H1 (cell line): ENCODE measurements around the gene TBCD. TPM values are rescaled to one million over a fixed set of nuclear protein-coding genes. Genes with fewer than 3 reads are reported as not detected.
"Not testable (repeated sequence)": the region's sequence is repeated elsewhere in the genome, so short reads cannot be mapped to it uniquely, and the experiment has no call there.

ENCODE experiments used
- CTCF ChIA-PET: fragments of 300-600 bp; sonication (Branson Sonifier 250); formaldehyde crosslinking; loops from one replicate; lab custom pipeline; 2021; ENCODE audit not compliant: partially characterized antibody; lab: Charles Lee
- POLR2A ChIA-PET: fragments of 300-600 bp; sonication (Branson Sonifier 250); formaldehyde crosslinking; loops from one replicate; lab custom pipeline; 2021; ENCODE audit warnings: inconsistent platforms; ENCODE audit not compliant: partially characterized antibody; lab: Charles Lee
- DNase-seq, 2 experiments: peaks; one replicate each; pipeline versions ENCODE4 v3.0.0 to v3.0.0-alpha.2; 2010 to 2022; ENCODE audit warnings: low spot score in 2 of 2, low read depth in 1 of 2, mixed read lengths in 1 of 2
- FAIRE-seq: peaks from 2 replicates; lab custom pipeline; 2011; peaks lifted over from hg19 to GRCh38; lab: Jason Lieb, UNC
- H2AFZ ChIP-seq: 2 replicates; pipeline ENCODE4 v1.8.1; 2012; ENCODE audit warnings: low read length, inconsistent platforms
- H2AK5ac ChIP-seq: 2 replicates; pipeline ENCODE4 v1.6.1; 2013; ENCODE audit warnings: low read depth, low read length
- H2BK120ac ChIP-seq: replicated peaks from 2 replicates; pipeline ENCODE3; 2013; ENCODE audit warnings: low read depth, low read length, inconsistent platforms
- H2BK12ac ChIP-seq: 2 replicates; pipeline ENCODE4 v1.6.1; 2013; ENCODE audit warnings: low read depth, low read length
- H2BK15ac ChIP-seq: 2 replicates; pipeline ENCODE4 v1.6.1; 2013; ENCODE audit warnings: low read length
- H2BK20ac ChIP-seq: 2 replicates; pipeline ENCODE4 v1.6.1; 2013; ENCODE audit warnings: low read length
- H2BK5ac ChIP-seq: 2 replicates; pipeline ENCODE4 v1.6.1; 2013; ENCODE audit warnings: low read depth, low read length
- H3K14ac ChIP-seq: 2 replicates; pipeline ENCODE4 v1.6.1; 2013; ENCODE audit warnings: inconsistent platforms; ENCODE audit not compliant: insufficient read length
- H3K18ac ChIP-seq: 2 replicates; pipeline ENCODE4 v1.6.1; 2013; ENCODE audit warnings: low read length; ENCODE audit errors: extremely low read depth
- H3K23ac ChIP-seq: 2 replicates; pipeline ENCODE4 v1.6.1; 2013; ENCODE audit warnings: inconsistent platforms; ENCODE audit not compliant: insufficient read length
- H3K23me2 ChIP-seq: 2 replicates; pipeline ENCODE4 v1.6.1; 2013; ENCODE audit warnings: low read depth, low read length
- H3K27ac ChIP-seq: 2 replicates; pipeline ENCODE4 v1.6.1; 2011; ENCODE audit warnings: low read depth, low read length, inconsistent platforms
- H3K27me3 ChIP-seq, 4 experiments: replicated peaks in 1 of 4; 1 replicate in 1 of 4; 2 replicates in 3 of 4; pipeline versions ENCODE4 v1.6.1 to v1.8.1; 2011 to 2013; ENCODE audit warnings: low read length in 3 of 4, mild to moderate bottlenecking in 3 of 4, inconsistent platforms in 2 of 4, mixed read lengths in 2 of 4, moderate library complexity in 1 of 4; ENCODE audit not compliant: control insufficient read depth in 3 of 4, insufficient read depth in 3 of 4; ENCODE audit errors: extremely low read depth in 1 of 4
- H3K36me3 ChIP-seq, 4 experiments: 2 replicates each; pipeline versions ENCODE4 v1.6.1 to v1.8.1; 2011 to 2013; ENCODE audit warnings: mild to moderate bottlenecking in 4 of 4, low read length in 3 of 4, moderate library complexity in 2 of 4, control low read depth in 1 of 4, inconsistent platforms in 1 of 4; ENCODE audit not compliant: insufficient read depth in 4 of 4, control insufficient read depth in 2 of 4
- H3K4ac ChIP-seq: replicated peaks from 2 replicates; pipeline ENCODE3; 2013; ENCODE audit warnings: low read length, low read depth, mixed read lengths, inconsistent platforms; ENCODE audit not compliant: insufficient read length
- H3K4me1 ChIP-seq, 4 experiments: replicated peaks in 1 of 4; 1 replicate in 1 of 4; 2 replicates in 3 of 4; pipeline versions ENCODE4 v1.6.1 to v1.8.1; 2011 to 2013; ENCODE audit warnings: low read length in 3 of 4, inconsistent platforms in 2 of 4, mixed read lengths in 1 of 4; ENCODE audit not compliant: insufficient read depth in 4 of 4, control insufficient read depth in 3 of 4
- H3K4me2 ChIP-seq, 2 experiments: 2 replicates each; pipeline versions ENCODE4 v1.6.1 to v1.8.1; 2011 to 2013; ENCODE audit warnings: low read depth in 2 of 2, low read length in 2 of 2, control low read depth in 1 of 2, inconsistent platforms in 1 of 2, mild to moderate bottlenecking in 1 of 2; ENCODE audit not compliant: insufficient read depth in 1 of 2
- H3K4me3 ChIP-seq, 4 experiments: fragments of 200-600, 300-600 bp in 1 of 4; sonication (generic), shearing (Covaris generic), sonication (Bioruptor Twin) in 1 of 4; 2 replicates each; pipeline versions ENCODE4 v1.5.1 to v1.8.1; 2011 to 2016; ENCODE audit warnings: low read length in 4 of 4, low read depth in 3 of 4, control low read depth in 2 of 4, inconsistent platforms in 2 of 4, mild to moderate bottlenecking in 2 of 4, mixed read lengths in 1 of 4, moderate library complexity in 1 of 4; ENCODE audit not compliant: insufficient read depth in 2 of 4; ENCODE audit errors: extremely low read depth in 1 of 4
- H3K56ac ChIP-seq: replicated peaks from 2 replicates; pipeline ENCODE3; 2013; ENCODE audit warnings: low read depth, mild to moderate bottlenecking, mixed read lengths, low read length, inconsistent platforms; ENCODE audit not compliant: insufficient read length
- H3K79me1 ChIP-seq: 2 replicates; pipeline ENCODE4 v1.6.1; 2013; ENCODE audit warnings: low read depth, low read length, control low read depth
- H3K79me2 ChIP-seq, 2 experiments: 2 replicates each; pipeline versions ENCODE4 v1.6.1 to v1.8.1; 2012 to 2013; ENCODE audit warnings: low read length in 2 of 2, mild to moderate bottlenecking in 2 of 2, inconsistent platforms in 1 of 2; ENCODE audit not compliant: insufficient read depth in 2 of 2, control insufficient read depth in 1 of 2
- H3K9ac ChIP-seq, 4 experiments: replicated peaks in 1 of 4; 1 replicate in 1 of 4; 2 replicates in 3 of 4; pipeline versions ENCODE4 v1.6.1 to v1.8.1; 2011 to 2013; ENCODE audit warnings: low read depth in 3 of 4, low read length in 3 of 4, control low read depth in 2 of 4, mild to moderate bottlenecking in 2 of 4, moderate library complexity in 2 of 4, inconsistent platforms in 1 of 4; ENCODE audit errors: extremely low read depth in 1 of 4
- H3K9me3 ChIP-seq, 2 experiments: 2 replicates each; pipeline versions ENCODE4 v1.6.1 to v1.8.1; 2012 to 2013; ENCODE audit warnings: mild to moderate bottlenecking in 2 of 2, moderate library complexity in 2 of 2, control low read depth in 1 of 2, inconsistent platforms in 1 of 2, low read depth in 1 of 2, low read length in 1 of 2, mixed read lengths in 1 of 2; ENCODE audit not compliant: insufficient read depth in 2 of 2
- H4K20me1 ChIP-seq, 2 experiments: replicated peaks in 1 of 2; 2 replicates each; pipeline versions ENCODE3 to v1.8.1; 2011 to 2013; ENCODE audit warnings: inconsistent platforms in 2 of 2, low read length in 2 of 2, mild to moderate bottlenecking in 1 of 2; ENCODE audit not compliant: insufficient read depth in 2 of 2, control insufficient read depth in 1 of 2
- H4K5ac ChIP-seq: 2 replicates; pipeline ENCODE4 v1.6.1; 2013; ENCODE audit warnings: low read length, low read depth, mixed read lengths, inconsistent platforms; ENCODE audit not compliant: insufficient read length
- H4K8ac ChIP-seq: 2 replicates; pipeline ENCODE4 v1.8.0; 2013; ENCODE audit warnings: mild to moderate bottlenecking, moderate library complexity, low read length, inconsistent platforms; ENCODE audit not compliant: insufficient read depth; ENCODE audit errors: extremely low read depth
- H4K91ac ChIP-seq: replicated peaks from 2 replicates; pipeline ENCODE3; 2013; ENCODE audit warnings: low read length, mixed read lengths, inconsistent platforms; ENCODE audit not compliant: insufficient read length
- WGBS, 2 experiments: shearing (Covaris generic) in 1 of 2; methylation state at CpG; one replicate each; pipeline versions ENCODE4 v1.1.6 to v1.1.7; 2013 to 2015; ENCODE audit warnings: low lambda C conversion rate in 2 of 2, mixed read lengths in 2 of 2, inconsistent platforms in 1 of 2, low coverage in 1 of 2, missing lambda C conversion rate in 1 of 2; ENCODE audit not compliant: insufficient replicate concordance in 2 of 2, insufficient coverage in 1 of 2, insufficient read length in 1 of 2; ENCODE audit errors: extremely low coverage in 1 of 2, missing lambda C conversion rate in 1 of 2; 5-methylcytosine and 5-hydroxymethylcytosine counted together
- polyA plus RNA-seq, 7 experiments: library from polyadenylated mRNA; depleted of rRNA in 3 of 7; stranded (reverse) in 5 of 7; unstranded in 2 of 7; fragments of >200 nt in 5 of 7; fragments of 200-250 nt in 2 of 7; gene quantifications; 1 replicate in 5 of 7; 2 replicates in 1 of 7; 4 replicates in 1 of 7; pipeline versions ENCODE4 v1.2.1 to v1.2.3, GENCODE V29; 2011 to 2013; ENCODE audit warnings: missing spikeins in 2 of 7, mixed read lengths in 2 of 7
- total RNA-seq: library from RNA; stranded (reverse); fragmentation: NEBNext Ultra II Directional; extraction: Animal tissue kit (Norgen Biotek cat#: 25700); gene quantifications from 2 replicates; pipeline ENCODE4 v1.2.1, GENCODE V29; 2021

Gene TBCD
- total and polyA plus RNA-seq, 2 of the 8 experiments (the other 6 are each of a cell fraction or from before 2014, with no cell fraction given) = 118 to 162 TPM

- DNase-seq, H2BK120ac ChIP-seq, H3K23ac ChIP-seq, FAIRE-seq, H3K4me2 ChIP-seq, H2BK20ac ChIP-seq, H3K9me3 ChIP-seq, H2BK12ac ChIP-seq, H3K4me1 ChIP-seq, H3K56ac ChIP-seq, H3K18ac ChIP-seq, H2AK5ac ChIP-seq, H4K8ac ChIP-seq, H2BK5ac ChIP-seq, H2AFZ ChIP-seq, H3K4me3 ChIP-seq, POLR2A ChIA-PET, H3K9ac ChIP-seq, H3K27me3 ChIP-seq, H3K14ac ChIP-seq, H3K27ac ChIP-seq, H3K4ac ChIP-seq, H4K91ac ChIP-seq, H4K5ac ChIP-seq, H2BK15ac ChIP-seq, H3K23me2 ChIP-seq: not testable (repeated sequence)
- 100% methylated on average over 2 of the region's 16 CpGs; no CpG with 5 or more reads in 1 of the 2 experiments for WGBS, 2 experiments
- H3K79me2 ChIP-seq = peaks cover 0 to 26% of the 10 kb centered on the region in 2 experiments; a peak in 2 of 4 replicates
- H4K20me1 ChIP-seq = peaks cover 15 to 30% of the 10 kb centered on the region in 2 experiments
- CTCF ChIA-PET = interaction anchor here (1.1 to 1.2 kb wide), 2 partner anchors 10 to 127 kb away, joined by 3 read pairs; no protein-coding TSS in a partner anchor
- peaks cover 5 to 25% (median 13%) of the 10 kb centered on the region in 4 experiments; a peak in 7 of 8 replicates for H3K36me3 ChIP-seq
- H3K79me1 ChIP-seq = peaks cover 23% of the 10 kb centered on the region
These were observed 33.7 kb downstream of the TBCD start for GRCh38 chr17:82785581-82785980.
